Measurements from ENCODE around the gene NMD3.
"Not testable (repeated sequence)": the region's sequence is repeated elsewhere in the genome, so short reads cannot be mapped to it uniquely, and the experiment has no call there.

Gene NMD3

GRCh38 chr3:161220850-161221753, at the start of gene NMD3:
NMD3 (plus strand) TSS chr3:161221311; CDS start chr3:161222014, 703 bp downstream.
- peak; percentile 81 to 91 (median 88) for DNase-seq

GRCh38 chr3:161171639-161172552, 49.2 kb upstream of the NMD3 start:
- DNase-seq: no peak

GRCh38 chr3:161175506-161175905, 45.6 kb upstream of the NMD3 start:
- no peak for DNase-seq

GRCh38 chr3:161177991-161178390, 43.1 kb upstream of the NMD3 start:
- no peak for DNase-seq

GRCh38 chr3:161181371-161181770, 39.7 kb upstream of the NMD3 start:
- not testable (repeated sequence) for DNase-seq

- no peak for DNase-seq
Measured at GRCh38 chr3:161187046-161187445, 34.1 kb upstream of the NMD3 start.

GRCh38 chr3:161197855-161198850, 23.0 kb upstream of the NMD3 start:
- DNase-seq: no peak

GRCh38 chr3:161199926-161200325, 21.2 kb upstream of the NMD3 start:
- no peak for DNase-seq

GRCh38 chr3:161203485-161204098, 17.5 kb upstream of the NMD3 start:
- DNase-seq: no peak

- DNase-seq: no peak
Measured at GRCh38 chr3:161208931-161209330, 12.2 kb upstream of the NMD3 start.

- no peak for DNase-seq
Measured at GRCh38 chr3:161212171-161212771, 8.8 kb upstream of the NMD3 start.

- no peak for DNase-seq
Measured at GRCh38 chr3:161212906-161213305, 8.2 kb upstream of the NMD3 start.

GRCh38 chr3:161213644-161214043, 7.5 kb upstream of the NMD3 start:
- no peak for DNase-seq

GRCh38 chr3:161215185-161215584, 5.9 kb upstream of the NMD3 start:
- DNase-seq: no peak

- no peak for DNase-seq
Measured at GRCh38 chr3:161217496-161217895, 3.6 kb upstream of the NMD3 start.

- DNase-seq: no peak
Measured at GRCh38 chr3:161219495-161219894, 1.6 kb upstream of the NMD3 start.

- DNase-seq: no peak
Measured at GRCh38 chr3:161221806-161222600, 892 bp downstream of the NMD3 start.

GRCh38 chr3:161222662-161223061, 1.6 kb downstream of the NMD3 start:
- DNase-seq: no peak

- no peak for DNase-seq
Measured at GRCh38 chr3:161224786-161225185, 3.7 kb downstream of the NMD3 start.

- no peak for DNase-seq
Measured at GRCh38 chr3:161230621-161231171, 9.6 kb downstream of the NMD3 start.

Data from stimulated activated naive CD4-positive, alpha-beta T cell (primary cell).